Gastrocnemius medialis (tissue), 4 donors: ENCODE measurements around the gene SMARCAD1.

ENCODE experiments used
- POLR2A ChIP-seq, 2 donors: fragments of 450-650 bp; IDR thresholded peaks; one replicate each; pipeline ENCODE4 v1.6.1; 2017; ENCODE audit warnings: antibody characterized with exemption in 2 of 2, mild to moderate bottlenecking in 2 of 2, moderate library complexity in 2 of 2
- TF ChIP-seq, protein P1 (sequence below), 5 experiments: fragments of 450-650 bp in 3 of 5; fragments of 200-600 bp in 2 of 5; sonication (generic) in 2 of 5; IDR thresholded peaks in 4 of 5; conservative IDR thresholded peaks in 1 of 5; 1 replicate in 4 of 5; 2 replicates in 1 of 5; pipeline ENCODE4 v1.5.1; 2016 to 2019; ENCODE audit warnings: antibody characterized with exemption in 5 of 5, mild to moderate bottlenecking in 3 of 5, moderate library complexity in 3 of 5

DNA sequence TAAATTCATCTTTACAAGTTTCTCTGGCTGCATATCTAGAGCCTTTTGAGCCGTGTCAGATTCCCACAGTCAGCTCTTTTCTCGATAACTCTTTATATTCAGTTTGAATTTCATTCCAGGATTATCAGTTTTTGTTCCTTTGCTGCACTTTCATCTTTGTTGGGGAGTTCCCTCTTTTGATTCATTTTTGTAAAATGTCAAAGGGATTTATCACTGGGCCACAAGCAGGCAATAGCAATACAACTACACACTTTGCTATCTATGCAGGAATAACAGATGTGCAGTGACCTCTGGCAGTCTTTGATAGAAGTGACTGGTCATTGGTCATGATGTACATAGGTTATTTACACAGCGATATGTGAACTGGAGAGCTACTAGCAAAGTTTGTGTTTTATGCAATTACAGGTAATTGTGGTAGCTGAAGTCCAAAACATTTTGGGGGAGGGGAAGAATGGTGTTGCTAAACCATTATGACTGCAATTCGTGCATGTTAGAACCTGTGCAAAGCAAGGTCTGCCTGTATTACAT, 91.1 kb downstream of the SMARCAD1 start:
- TF ChIP-seq, protein P1, sequence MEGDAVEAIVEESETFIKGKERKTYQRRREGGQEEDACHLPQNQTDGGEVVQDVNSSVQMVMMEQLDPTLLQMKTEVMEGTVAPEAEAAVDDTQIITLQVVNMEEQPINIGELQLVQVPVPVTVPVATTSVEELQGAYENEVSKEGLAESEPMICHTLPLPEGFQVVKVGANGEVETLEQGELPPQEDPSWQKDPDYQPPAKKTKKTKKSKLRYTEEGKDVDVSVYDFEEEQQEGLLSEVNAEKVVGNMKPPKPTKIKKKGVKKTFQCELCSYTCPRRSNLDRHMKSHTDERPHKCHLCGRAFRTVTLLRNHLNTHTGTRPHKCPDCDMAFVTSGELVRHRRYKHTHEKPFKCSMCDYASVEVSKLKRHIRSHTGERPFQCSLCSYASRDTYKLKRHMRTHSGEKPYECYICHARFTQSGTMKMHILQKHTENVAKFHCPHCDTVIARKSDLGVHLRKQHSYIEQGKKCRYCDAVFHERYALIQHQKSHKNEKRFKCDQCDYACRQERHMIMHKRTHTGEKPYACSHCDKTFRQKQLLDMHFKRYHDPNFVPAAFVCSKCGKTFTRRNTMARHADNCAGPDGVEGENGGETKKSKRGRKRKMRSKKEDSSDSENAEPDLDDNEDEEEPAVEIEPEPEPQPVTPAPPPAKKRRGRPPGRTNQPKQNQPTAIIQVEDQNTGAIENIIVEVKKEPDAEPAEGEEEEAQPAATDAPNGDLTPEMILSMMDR (IDR thresholded peaks at IDR 0.05 in 4 of 5, conservative IDR thresholded peaks at IDR 0.05 in 1 of 5), result no peak
- TF ChIP-seq POLR2A (IDR thresholded peaks at IDR 0.05), result no peak
